Measurements from ENCODE around the gene EML2.
"Not testable (repeated sequence)": the region's sequence is repeated elsewhere in the genome, so short reads cannot be mapped to it uniquely, and the experiment has no call there.

EML2 gene

GRCh38 chr19:45638930-45639729 is at the start of gene EML2:
EML2 (minus strand) TSS chr19:45639397; CDS start chr19:45639376, 21 bp downstream.
- peak; percentile 51 for DNase-seq (ENCODE audit: low spot score)

GRCh38 chr19:45687599-45687998 is 48.4 kb upstream of the EML2 start:
- no peak for DNase-seq (ENCODE audit: low spot score)

GRCh38 chr19:45685045-45685444 is 45.8 kb upstream of the EML2 start:
- DNase-seq (ENCODE audit: low spot score): not testable (repeated sequence)

- no peak for DNase-seq (ENCODE audit: low spot score)
Measured at GRCh38 chr19:45682908-45683307, 43.7 kb upstream of the EML2 start.

GRCh38 chr19:45682117-45682516 is 42.9 kb upstream of the EML2 start:
- no peak for DNase-seq (ENCODE audit: low spot score)

GRCh38 chr19:45681391-45682015 is 42.3 kb upstream of the EML2 start:
- DNase-seq (ENCODE audit: low spot score): peak; percentile 89

GRCh38 chr19:45677351-45678230 is 38.4 kb upstream of the EML2 start:
- peak; percentile 79 for DNase-seq (ENCODE audit: low spot score)

- DNase-seq (ENCODE audit: low spot score): peak; percentile 26
Measured at GRCh38 chr19:45676851-45677263, 37.7 kb upstream of the EML2 start.

- DNase-seq (ENCODE audit: low spot score): no peak
Measured at GRCh38 chr19:45674946-45675345, 35.7 kb upstream of the EML2 start.

GRCh38 chr19:45670670-45671453 is 31.7 kb upstream of the EML2 start:
- DNase-seq (ENCODE audit: low spot score): peak; percentile 24

GRCh38 chr19:45668342-45668871 is 29.2 kb upstream of the EML2 start:
- DNase-seq (ENCODE audit: low spot score): peak; percentile 25

- peak; percentile 73 for DNase-seq (ENCODE audit: low spot score)
Measured at GRCh38 chr19:45667620-45668341, 28.6 kb upstream of the EML2 start, which contains the start of gene GIPR. GIPR (plus strand) TSS chr19:45668221; CDS start chr19:45669521, 1,300 bp downstream.

- no peak for DNase-seq (ENCODE audit: low spot score)
Measured at GRCh38 chr19:45664575-45664974, 25.4 kb upstream of the EML2 start.

GRCh38 chr19:45663800-45664199 is 24.6 kb upstream of the EML2 start:
- no peak for DNase-seq (ENCODE audit: low spot score)

- no peak for DNase-seq (ENCODE audit: low spot score)
Measured at GRCh38 chr19:45660636-45661035, 21.4 kb upstream of the EML2 start.

- no peak for DNase-seq (ENCODE audit: low spot score)
Measured at GRCh38 chr19:45659096-45659729, 20.0 kb upstream of the EML2 start.

GRCh38 chr19:45657520-45658167 is 18.4 kb upstream of the EML2 start:
- no peak for DNase-seq (ENCODE audit: low spot score)

GRCh38 chr19:45655073-45655472 is 15.9 kb upstream of the EML2 start:
- DNase-seq (ENCODE audit: low spot score): no peak

- DNase-seq (ENCODE audit: low spot score): no peak
Measured at GRCh38 chr19:45653634-45654033, 14.4 kb upstream of the EML2 start.

- no peak for DNase-seq (ENCODE audit: low spot score)
Measured at GRCh38 chr19:45650722-45651121, 11.5 kb upstream of the EML2 start.

All from CD4-positive, alpha-beta T cell treated with Interleukin-15 for 4 hours (primary cell).